HG02763 (cell line): Measurements from ENCODE around the gene ZFP36L2.

Experiments used
- ATAC-seq: cut with Tn5 transposase; IDR thresholded peaks from one replicate; pipeline ENCODE4 v1.9.1; 2021; ENCODE audit warnings: mild to moderate bottlenecking, moderate library complexity; ENCODE audit not compliant: unreplicated experiment

The ZFP36L2 gene

DNA sequence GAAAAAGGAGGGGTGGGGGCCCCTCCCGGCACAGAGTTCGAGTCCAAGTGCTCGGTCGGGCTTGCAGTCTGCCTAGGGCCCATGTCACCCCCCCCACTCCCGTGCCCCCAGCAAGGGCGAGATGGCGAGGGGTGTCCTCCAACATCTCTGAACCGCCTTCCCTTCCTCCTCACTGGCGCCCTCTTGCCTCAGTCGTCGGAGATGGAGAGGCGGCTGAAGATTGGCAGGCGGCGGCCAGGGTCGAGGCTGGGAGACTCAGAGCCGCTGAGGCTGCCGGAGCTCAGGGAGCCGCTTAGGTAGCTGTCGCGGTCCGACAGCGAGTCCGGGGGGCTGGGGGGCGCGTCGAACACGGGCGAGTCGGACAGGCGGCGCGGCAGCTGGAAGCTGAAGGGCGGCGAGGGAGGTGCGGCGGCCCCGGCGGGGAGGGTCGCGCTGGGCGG, 2.3 kb downstream of the ZFP36L2 start:
- ATAC-seq = no peak

DNA sequence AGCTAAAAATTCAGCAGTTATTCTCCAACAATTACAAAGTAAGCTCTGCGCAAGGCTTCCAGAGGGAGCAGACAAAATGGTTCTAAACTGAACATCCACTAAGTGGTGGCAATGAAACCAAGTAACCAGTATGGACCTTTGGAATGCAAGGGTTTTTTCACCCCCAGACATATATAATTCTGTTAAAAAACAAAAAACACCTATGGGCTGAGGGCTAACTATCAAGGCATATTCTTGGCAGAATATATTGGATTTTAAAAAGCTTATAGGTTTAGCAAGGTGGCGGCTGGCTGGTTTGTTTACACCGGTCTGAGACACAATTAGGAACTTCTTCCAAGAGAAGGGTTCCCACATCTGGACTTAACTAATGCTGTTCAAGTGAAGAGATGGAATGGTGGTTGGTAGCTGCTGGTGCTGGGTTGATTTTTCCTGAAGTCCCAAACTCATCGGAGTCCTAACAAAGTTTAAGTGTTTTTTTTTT, 2.8 kb downstream of the ZFP36L2 start:
- no peak for ATAC-seq

DNA sequence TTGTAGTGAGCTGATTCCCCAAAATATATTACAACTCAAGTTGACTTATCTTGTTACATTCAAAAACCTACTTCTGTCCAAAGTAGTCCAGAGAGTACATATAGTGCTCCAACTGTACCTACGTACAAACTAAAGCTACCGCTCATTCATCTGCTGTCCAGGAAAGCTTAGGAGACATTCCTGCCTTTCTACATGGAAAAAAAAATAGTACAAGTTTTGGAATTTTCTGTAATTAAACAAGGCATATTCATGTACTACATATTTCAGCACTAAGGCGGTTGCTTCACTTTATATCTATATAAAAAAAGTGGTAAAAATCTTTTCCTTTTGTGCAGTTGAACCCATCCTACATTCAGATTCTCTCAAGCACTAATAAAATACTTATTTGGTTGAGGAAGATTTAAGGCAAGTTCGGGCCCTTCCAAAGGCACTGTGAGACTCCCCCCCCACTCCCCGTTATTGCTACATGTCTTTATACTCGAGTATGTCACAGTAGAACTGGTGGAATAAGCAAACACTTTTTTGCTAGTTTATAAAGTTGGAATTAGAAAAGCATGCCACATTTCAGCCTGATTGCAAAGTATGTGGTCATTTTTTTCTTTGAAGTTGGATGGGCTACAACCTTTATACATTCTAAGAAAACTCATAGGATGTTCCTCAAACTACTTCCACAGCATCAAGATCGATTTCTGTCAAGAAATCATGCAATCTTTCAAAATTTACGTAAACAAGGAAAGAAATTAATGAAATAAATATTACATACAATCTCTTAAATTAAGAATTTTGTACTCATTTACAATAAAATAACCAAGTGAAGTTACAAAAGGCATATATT, 3.7 kb downstream of the ZFP36L2 start:
- no peak for ATAC-seq

DNA sequence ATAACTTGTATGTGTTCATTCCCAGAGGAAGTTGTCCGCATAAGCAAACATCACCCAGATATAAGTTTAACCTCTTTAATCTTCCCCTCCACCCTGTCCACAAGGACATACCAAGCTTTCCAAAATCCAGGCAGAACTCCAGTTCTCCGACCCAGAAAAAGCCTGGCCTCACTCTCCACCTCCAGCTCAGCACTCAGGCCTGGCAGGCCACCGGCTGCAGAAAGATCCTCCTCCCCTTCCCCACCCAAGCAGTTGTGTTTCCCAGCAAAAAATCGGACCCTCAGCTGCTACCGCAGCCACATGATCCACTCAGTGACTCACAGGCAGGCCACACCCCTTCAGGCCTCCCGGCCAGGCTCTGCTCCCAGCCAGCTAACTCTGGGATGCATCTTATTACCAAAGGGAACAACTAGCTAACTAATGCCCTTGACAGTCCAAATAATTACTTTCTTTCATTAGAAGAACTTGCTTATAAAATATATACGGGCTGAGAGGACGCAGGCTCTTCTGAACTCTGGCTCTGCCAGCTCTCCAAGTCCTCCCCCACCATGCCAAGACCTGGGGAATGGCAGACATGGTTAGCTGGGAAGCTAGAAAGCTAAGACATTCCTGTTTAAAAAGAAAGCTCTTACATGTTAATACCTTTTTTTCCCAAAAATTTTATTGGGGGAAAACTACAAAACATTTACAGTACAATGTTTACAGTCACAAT, 4.5 kb downstream of the ZFP36L2 start:
- ATAC-seq = no peak

DNA sequence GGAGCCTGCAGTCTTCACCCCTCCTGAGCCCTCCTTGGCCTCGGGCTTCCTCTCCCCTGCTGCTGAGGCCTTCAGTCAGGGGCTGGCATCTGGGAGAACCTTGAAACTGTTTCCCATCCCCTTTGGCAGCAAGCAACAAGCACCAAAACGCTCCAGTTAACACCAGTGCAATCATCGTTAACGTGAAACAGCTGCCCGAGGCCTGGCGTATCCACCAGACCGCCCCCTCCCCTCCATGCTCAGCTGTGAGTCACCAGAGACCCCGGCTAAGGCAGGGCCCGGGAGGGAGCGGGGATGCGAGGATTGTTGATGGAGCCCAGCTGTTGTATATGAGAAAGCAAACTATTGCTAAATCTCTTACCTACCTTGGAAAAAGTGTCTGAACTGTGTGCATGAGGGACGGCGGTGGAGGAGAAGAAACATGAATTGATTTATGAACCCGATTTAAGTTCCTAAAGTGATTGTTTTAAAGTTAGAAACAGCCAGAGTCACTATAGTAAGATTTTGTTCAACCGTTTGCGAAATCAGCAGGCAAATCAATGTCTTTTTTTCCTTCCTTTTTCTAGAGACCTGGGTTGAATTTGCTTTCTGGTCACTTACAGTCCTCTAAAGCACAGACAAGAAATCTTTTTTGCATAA, 5.2 kb downstream of the ZFP36L2 start:
- no peak for ATAC-seq

DNA sequence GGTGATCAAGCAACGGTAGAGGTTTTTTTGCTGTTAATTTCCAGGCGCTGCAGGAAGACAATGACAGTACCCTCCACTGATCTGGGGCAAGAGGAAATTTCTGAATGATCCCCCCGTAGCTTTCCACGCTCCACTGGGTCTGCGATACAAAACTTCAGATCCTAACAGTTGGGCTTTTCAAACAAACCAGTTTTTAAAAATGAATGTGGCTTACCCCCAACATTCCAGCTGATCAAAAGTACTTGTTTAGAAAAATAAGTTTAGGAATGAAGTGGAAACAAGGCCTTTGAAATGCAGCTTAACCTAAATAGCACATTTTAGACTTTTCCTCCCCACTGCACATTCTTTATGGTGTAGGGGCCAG, 5.7 kb downstream of the ZFP36L2 start:
- ATAC-seq = no peak

DNA sequence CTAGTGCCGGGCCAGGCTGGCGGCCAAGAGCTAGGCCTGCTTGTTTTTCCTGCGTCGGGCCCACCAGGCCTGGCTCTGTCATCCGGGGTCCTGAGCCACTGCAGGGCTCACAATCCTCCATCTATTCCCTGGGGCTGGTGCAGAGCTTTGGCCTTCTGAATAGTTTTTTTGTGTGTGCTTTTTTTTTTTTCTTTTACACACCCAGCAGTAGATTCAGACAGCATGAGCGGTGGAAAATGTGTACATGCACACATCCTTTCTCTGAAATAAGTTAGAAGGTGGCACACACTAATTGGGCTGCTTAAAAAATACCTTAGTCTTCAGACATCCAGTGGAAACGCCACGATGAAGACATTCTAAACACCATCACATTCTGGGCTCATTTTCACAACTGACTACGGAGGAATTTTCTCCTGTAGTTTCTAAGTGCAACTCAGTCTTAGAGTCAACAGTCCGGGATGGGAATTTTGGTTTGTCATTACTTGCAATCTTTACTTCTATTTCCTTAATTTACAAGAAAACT, 6.1 kb downstream of the ZFP36L2 start:
- ATAC-seq = no peak

DNA sequence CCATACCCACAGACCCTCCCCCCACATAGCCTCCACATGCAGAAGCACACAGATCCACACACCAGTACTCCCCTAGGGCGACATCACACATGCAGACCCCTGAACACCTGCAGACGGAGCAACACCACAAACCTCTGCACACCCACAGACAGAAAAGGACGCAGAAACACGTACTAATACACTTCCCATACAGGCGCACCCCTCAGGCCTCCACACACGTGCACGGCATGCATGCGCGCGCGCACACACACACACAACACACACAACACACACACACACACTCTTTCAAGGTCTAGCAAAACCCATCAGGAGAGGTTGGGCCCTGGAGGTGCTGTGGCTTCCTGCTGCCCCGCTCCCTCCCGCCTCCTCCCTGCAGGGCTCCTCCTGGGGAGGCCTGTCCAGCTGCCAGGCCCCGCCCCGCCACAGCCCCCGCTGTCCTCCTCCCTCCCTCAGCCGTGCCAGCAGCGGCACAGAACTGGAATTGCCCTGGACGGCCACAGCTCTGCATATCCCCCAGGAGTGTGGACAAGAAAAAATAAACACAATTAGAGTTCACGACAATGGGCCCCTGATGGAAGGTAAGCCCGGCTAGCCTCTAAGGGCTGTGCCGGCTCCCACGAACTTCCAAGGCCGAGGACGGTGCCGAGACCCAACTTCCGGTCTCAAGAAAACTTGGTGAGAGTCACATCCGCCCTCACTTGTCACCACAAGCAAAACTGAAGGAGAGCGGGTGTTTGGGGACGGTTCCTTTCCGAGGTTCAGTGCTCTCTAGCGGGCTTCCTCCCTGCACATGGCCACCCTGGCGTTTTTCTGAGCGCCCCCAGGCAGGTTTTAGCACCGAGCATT, 6.8 kb downstream of the ZFP36L2 start:
- peak; percentile 52 for ATAC-seq

DNA sequence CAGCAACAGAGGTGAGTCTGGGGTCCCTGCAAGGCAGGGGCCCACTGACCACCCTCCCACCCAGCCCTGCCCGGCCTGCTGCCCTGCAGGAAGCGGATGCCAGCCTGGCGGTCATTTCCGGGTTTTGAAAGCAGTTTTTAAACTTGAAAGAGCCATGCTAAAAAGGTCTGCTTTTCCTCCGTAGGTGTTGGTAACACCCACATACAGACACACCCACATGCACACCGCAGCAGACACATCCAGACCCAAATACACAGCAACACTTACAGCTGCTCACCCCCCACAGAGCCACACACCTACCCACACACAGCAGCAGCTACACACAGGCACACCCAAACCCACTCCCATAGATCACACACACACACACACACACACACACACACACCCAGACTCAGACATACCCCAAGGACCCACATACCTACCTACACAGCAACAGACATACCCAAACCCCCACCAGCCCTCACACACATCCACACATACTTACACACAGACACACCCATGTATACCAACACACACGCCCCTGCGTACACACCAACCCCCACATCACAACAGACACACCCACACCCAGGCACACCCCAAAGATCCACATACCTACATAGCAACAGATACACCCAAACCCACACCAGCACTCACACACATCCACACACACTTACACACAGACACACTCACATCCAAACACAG, 7.6 kb downstream of the ZFP36L2 start:
- ATAC-seq = peak; percentile 35

DNA sequence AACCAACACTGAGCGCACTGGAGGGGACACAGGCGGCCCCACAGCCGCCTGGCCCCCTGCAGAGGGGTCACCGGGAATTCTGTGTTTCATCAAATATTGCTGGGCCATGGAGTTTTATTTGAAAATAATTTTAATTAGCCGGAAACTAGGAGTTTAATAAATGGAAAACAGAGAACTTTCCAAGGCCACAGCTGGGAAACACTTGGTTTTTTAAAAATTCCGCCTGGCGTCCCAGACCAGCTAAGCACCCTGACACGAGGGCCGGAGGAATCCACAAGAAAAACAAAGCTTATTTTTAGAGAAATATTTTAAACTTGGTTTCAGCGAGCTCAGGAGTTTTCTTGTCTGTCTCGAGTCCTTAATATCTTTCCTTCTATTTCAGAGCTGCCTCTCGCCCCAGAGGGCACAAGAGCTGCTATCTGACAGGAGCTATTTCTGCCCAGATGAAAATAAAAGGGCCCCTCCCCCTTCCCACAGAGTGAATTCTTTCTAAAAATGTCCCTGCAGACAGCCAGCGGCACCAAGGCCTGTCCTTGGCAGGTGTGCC, 8.2 kb downstream of the ZFP36L2 start:
- ATAC-seq = no peak

DNA sequence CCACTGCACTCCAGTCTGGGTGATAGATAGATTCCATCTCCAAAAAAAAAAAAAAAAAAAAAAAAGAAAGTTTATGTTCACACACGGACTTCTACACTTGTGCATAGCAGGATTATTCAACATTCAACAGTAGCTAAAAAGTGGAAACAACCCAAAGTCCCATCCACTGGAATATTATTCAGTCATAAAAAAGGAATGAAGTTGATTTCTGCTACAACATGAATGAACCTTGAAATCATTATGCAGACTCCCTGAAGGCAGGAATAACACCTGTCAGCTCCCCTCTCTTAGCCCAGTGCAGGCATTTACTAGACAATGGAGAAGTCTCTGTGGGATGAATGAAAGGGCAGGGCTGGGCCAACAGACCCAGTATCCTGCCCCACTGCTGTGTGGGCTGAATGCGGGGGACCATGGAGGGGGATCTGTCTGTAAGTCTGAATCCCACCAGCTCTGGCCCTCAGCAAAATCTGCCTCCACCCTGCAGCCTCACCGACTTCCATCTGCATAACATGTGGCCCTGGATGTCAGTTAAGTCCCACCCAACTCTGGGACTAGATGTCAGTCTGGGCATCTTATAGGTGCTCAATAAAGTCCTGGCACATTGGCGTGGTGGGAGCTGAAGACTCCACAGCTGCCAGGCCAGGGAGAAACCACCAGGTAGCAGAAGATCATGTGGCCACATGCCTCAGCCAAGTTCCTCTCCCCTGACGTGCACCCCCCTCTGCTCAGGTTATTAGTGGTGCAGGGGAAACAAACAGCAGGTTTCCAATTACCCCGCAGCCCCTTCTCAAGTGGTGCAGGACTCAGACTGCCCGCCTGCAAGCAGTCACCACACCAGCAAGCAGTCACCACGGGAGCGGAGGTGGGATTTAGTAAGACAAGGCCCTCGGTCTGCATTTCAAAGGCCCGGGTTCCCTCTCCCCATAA, 8.9 kb downstream of the ZFP36L2 start:
- no peak for ATAC-seq

DNA sequence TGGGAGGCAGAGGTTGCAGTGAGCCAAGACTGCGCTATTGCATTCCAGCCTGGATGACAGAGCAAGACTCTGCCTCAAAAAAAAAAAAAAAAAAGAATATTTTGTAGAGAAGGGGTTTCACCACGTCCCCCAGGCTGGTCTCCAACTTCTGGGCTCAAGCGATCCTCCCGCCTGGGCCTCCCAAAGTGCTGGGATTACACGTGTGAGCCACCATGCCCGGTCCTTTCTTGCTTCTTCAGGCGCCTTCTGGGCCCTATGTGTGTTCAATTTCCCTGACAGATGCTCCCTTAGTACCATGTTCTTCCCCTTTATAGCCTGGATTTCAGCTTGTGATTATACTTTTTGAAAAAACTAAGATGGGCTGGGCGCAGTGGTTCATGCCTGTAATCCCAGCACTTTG, 9.8 kb downstream of the ZFP36L2 start:
- ATAC-seq = no peak

DNA sequence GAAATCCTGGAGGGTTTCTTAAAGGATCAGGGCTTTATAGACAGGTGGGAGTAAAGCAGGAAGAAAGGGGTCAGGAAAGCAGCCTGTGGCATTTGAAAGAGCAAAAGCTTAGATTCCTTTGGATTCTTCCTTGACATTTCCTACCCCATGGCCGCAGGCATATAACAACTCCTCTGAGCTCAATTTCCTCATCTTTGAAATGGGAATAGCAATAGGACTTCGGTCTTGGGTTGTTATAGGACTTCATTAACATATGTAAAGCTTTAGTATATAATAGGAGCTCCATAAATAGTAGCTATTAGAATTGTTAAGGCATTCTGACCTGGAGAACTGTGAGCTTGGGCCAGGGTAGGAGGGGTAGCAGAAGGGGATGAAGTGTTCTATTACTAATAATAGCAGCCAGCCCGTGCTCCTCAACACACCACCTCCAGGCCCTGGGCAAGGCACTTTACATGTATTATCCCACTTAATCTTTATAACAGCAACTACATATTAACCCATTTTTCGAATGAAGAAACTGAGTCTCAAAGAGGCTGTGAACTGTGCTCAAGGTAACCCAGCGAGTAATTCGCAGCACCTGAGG, 10.6 kb downstream of the ZFP36L2 start:
- no peak for ATAC-seq

DNA sequence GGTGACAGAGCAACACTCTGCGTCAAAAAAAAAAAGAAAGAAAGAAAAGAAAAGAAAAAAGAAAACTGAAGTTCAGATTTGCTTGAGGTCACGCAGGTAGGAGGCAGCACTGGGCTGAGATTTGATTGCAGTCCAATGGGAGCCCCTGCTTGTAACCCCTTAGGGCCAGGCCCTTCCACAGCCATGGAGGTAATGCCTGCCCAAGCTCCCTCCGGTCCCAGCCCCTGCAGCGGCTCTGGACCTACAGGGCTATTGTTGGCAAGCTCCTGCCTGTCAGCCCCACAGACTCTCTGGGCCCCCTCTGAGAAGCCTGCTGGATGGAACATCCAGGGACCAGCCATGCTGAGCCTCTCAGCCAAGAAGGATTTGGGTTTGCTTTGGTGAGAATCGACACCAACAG, 12.2 kb downstream of the ZFP36L2 start:
- no peak for ATAC-seq

DNA sequence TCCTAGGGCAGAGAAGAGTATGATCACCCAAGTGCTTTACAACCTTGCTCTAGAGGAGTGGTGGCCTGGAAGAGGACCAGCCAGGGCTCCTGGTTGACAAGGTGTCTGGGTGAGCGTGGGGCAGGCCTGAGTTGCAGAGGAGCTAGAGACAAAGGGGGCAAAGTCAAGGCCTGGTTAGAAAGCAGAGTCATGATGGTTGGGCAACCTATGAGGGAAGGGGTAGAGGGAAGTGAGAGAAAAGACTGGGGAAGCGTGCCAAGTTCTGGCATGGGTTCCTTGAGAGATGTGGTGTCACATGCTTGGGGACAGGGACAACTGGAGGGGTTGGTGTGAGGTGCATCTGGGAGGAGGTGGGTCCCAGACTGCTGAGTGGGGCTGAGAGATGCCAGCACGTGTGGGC, 13.5 kb downstream of the ZFP36L2 start:
- ATAC-seq = no peak

DNA sequence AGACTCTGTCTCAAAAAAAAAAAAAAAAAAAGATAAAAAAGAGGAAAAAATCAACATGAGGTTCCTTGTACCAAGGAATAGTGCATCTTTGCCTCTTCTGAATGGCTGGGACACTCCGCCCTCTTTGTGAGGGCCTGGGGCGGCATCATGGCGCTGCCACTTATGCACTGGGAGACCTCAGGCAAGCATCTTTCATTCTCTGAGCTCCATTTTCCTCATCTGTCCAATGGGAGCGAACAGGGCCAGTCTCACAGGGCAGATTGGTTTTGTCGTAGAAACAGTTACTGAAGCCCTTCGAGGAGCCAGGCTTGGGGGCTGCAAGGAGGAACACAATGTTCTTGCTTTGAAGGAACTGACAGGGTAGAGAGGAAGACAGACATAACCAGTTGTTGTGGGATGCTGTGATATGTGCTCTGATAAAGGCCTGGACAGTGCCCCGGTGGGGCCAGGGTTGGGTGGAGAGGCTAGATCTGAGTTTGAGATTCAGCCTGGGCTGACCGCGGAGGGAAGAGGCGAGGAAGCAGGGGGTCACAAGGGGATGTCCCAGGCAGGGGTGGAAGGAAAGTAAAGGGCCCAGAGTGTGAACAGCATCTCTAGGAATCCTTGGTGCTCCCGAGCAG, 14.1 kb downstream of the ZFP36L2 start:
- ATAC-seq = no peak

DNA sequence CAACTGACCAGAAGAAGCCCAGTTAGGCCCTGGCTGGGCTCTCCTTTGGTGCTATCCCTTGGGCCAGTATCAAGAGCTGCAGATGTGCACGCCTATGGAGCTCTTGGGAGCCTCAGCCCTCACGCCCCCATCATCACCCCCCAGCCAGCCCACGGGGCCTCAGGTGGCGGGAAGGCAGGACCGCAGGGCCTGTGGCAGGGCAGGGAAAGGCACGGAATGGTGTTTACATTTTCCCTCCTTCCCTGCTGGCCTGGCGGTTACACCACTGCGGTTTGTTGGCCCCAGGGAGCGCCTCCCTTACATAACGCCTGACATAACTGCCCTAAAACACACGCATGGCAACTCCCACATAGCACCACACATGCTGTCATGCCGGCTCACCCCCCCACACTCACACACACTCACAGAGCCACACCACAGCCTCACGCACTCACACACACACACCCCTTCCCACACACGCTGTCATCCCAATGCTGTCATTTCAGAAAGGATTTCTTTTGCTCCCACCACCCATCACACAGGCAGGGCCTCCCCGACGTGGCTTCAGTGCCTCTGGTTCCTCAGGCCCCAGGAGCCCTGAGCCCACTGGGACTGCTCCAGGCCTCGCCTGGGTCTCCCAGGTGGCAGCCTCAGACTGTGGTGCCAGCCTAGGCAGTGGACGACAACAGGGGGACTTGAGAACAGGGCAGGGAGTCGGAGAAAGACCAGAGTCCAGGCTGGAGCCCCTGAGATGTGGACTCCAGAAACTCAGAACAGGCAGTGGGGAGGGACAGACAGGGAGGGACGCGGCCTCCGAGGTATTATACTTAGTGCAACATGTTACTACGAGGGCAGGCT, 15.7 kb downstream of the ZFP36L2 start:
- ATAC-seq = no peak
